ENCODE measurements around the gene GDPD1. TPM values are rescaled to one million over a fixed set of nuclear protein-coding genes. Genes with fewer than 3 reads are reported as not detected.

Gene GDPD1
- total and polyA plus RNA-seq, 2 donors (not counting 1 experiment from before 2014, with no cell fraction given) = 0.95 to 2.7 TPM

DNA sequence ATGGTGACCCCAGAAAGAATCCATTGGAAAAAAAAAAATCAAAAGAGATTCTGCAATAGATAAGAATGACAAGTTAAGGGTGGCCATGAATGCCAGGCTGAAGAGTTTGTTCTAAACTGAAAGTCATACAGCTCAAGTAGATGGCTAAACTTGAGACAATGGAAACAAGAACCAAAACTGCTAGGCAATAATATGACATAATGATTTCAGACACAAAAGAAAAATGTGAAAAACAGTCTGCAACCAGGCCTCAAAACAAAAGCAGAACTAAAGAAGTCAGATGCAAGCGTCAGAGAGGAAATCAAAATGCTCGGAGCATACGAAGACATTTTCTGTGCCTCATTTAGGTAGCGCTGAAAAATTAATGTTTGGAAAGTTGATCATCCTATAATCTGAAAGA is 56.7 kb downstream of the GDPD1 start:
- Histone ChIP-seq H3K4me3 (ENCODE audit: control extremely low read depth in 1 of 5, extremely low read depth in 1 of 5, insufficient read depth in 1 of 5, low read depth in 2 of 5, low read length in 4 of 5) (peak overlapping the region in 2 of 5 experiments; percentile 6 to 37), H4K20me1 (ENCODE audit: control insufficient read depth, insufficient read depth, low read length, poor library complexity, severe bottlenecking) (no peaks in the 10 kb centered on the region), H3K79me2 (ENCODE audit: control insufficient read depth, insufficient read depth, low read length) (no peaks in the 10 kb centered on the region), H3K4me1 (ENCODE audit: control insufficient read depth in 2 of 2, insufficient read depth in 2 of 2, low read length in 2 of 2) (peaks cover 7 to 17% of the 10 kb centered on the region in 2 donors), H2AFZ (ENCODE audit: insufficient read depth, low read depth, low read length, poor library complexity, severe bottlenecking) (peak overlapping the region; percentile 68), H3K4me2 (replicated peaks; ENCODE audit: low read depth, low read length, poor library complexity, severe bottlenecking) (peak overlapping the region; percentile 62), H3K27ac (ENCODE audit: low read length in 2 of 2) (peak overlapping the region; percentile 75 to 79), H3K9ac (ENCODE audit: low read length) (peak overlapping the region; percentile 40), H3K36me3 (replicated peaks in 1 of 2; ENCODE audit: control extremely low read depth in 1 of 2, control insufficient read depth in 1 of 2, extremely low read depth in 1 of 2, insufficient read depth in 2 of 2, low read length in 1 of 2) (no peaks in the 10 kb centered on the region), H3K9me3 (ENCODE audit: control extremely low read depth in 1 of 3, control insufficient read depth in 2 of 3, insufficient read depth in 1 of 3, low read length in 2 of 3) (no peaks in the 10 kb centered on the region), H3K27me3 (replicated peaks in 1 of 4; ENCODE audit: control extremely low read depth in 1 of 4, control insufficient read depth in 3 of 4, insufficient read depth in 4 of 4, low read length in 3 of 4) (no peaks in the 10 kb centered on the region)
- Mint-ChIP-seq H3K4me1 (peaks cover 14% of the 10 kb centered on the region), H3K4me3 (peak overlapping the region; percentile 64), H3K9me3 (ENCODE audit: insufficient read depth) (no peaks in the 10 kb centered on the region), H3K27me3 (no peaks in the 10 kb centered on the region), H3K27ac (peak overlapping the region; percentile 83)
- DNase-seq (peak; percentile 75), ATAC-seq (ENCODE audit: low read depth) (peak; percentile 85)
- TF ChIP-seq, protein P1, sequence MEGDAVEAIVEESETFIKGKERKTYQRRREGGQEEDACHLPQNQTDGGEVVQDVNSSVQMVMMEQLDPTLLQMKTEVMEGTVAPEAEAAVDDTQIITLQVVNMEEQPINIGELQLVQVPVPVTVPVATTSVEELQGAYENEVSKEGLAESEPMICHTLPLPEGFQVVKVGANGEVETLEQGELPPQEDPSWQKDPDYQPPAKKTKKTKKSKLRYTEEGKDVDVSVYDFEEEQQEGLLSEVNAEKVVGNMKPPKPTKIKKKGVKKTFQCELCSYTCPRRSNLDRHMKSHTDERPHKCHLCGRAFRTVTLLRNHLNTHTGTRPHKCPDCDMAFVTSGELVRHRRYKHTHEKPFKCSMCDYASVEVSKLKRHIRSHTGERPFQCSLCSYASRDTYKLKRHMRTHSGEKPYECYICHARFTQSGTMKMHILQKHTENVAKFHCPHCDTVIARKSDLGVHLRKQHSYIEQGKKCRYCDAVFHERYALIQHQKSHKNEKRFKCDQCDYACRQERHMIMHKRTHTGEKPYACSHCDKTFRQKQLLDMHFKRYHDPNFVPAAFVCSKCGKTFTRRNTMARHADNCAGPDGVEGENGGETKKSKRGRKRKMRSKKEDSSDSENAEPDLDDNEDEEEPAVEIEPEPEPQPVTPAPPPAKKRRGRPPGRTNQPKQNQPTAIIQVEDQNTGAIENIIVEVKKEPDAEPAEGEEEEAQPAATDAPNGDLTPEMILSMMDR (IDR thresholded peaks at IDR 0.05) = no peak
- no peak for TF ChIP-seq EZH2 (IDR thresholded peaks at IDR 0.05; ENCODE audit: borderline replicate concordance, insufficient read depth, low read depth, low read length, poor library complexity, severe bottlenecking)
- WGBS (ENCODE audit: insufficient coverage) = 0% methylated on average over 1 of the region's 4 CpGs
- ChIA-PET CTCF (interaction anchor here (0.7 kb wide), 1 partner anchor 1377 kb away, joined by 3 read pairs; no protein-coding TSS in a partner anchor), POLR2A (interaction anchor here (0.7 kb wide), 1 partner anchor 861 kb away, joined by 4 read pairs; no protein-coding TSS in a partner anchor)
- intact Hi-C loops (cut with micrococcal nuclease) = no loop called here

GRCh38 chr17:59278406-59278805 is 58.1 kb downstream of the GDPD1 start:
- ChIA-PET CTCF (interaction anchor here (0.8 kb wide), 1 partner anchor 58 kb away, joined by 4 read pairs; the partner anchor contains the start of gene GDPD1), POLR2A (no interaction called here)
- no peaks in the 10 kb centered on the region for H3K9me3 Mint-ChIP-seq (ENCODE audit: insufficient read depth)

More at GRCh38 chr17:59278406-59278805, 58.1 kb downstream of the GDPD1 start:
- Histone ChIP-seq H2AFZ (ENCODE audit: insufficient read depth, low read depth, low read length, poor library complexity, severe bottlenecking) (peak overlapping the region; percentile 68), H3K79me2 (ENCODE audit: control insufficient read depth, insufficient read depth, low read length) (no peaks in the 10 kb centered on the region), H3K27me3 (replicated peaks in 1 of 4; ENCODE audit: control extremely low read depth in 1 of 4, control insufficient read depth in 3 of 4, insufficient read depth in 4 of 4, low read length in 3 of 4) (no peaks in the 10 kb centered on the region), H4K20me1 (ENCODE audit: control insufficient read depth, insufficient read depth, low read length, poor library complexity, severe bottlenecking) (no peaks in the 10 kb centered on the region), H3K36me3 (replicated peaks in 1 of 2; ENCODE audit: control extremely low read depth in 1 of 2, control insufficient read depth in 1 of 2, extremely low read depth in 1 of 2, insufficient read depth in 2 of 2, low read length in 1 of 2) (no peaks in the 10 kb centered on the region), H3K4me2 (replicated peaks; ENCODE audit: low read depth, low read length, poor library complexity, severe bottlenecking) (no peak overlapping the region), H3K9ac (ENCODE audit: low read length) (no peak overlapping the region), H3K4me1 (ENCODE audit: control insufficient read depth in 2 of 2, insufficient read depth in 2 of 2, low read length in 2 of 2) (peaks cover 7 to 17% of the 10 kb centered on the region in 2 donors), H3K9me3 (ENCODE audit: control extremely low read depth in 1 of 3, control insufficient read depth in 2 of 3, insufficient read depth in 1 of 3, low read length in 2 of 3) (no peaks in the 10 kb centered on the region), H3K27ac (ENCODE audit: low read length in 2 of 2) (no peak overlapping the region), H3K4me3 (ENCODE audit: control extremely low read depth in 1 of 5, extremely low read depth in 1 of 5, insufficient read depth in 1 of 5, low read depth in 2 of 5, low read length in 4 of 5) (no peak overlapping the region)
- Mint-ChIP-seq H3K27ac (peak overlapping the region; percentile 69), H3K4me3 (peak overlapping the region; percentile 33), H3K4me1 (peaks cover 14% of the 10 kb centered on the region), H3K27me3 (no peaks in the 10 kb centered on the region)
- TF ChIP-seq, protein P1 (IDR thresholded peaks at IDR 0.05) = no peak
- TF ChIP-seq EZH2 (IDR thresholded peaks at IDR 0.05; ENCODE audit: borderline replicate concordance, insufficient read depth, low read depth, low read length, poor library complexity, severe bottlenecking) = no peak
- ATAC-seq (ENCODE audit: low read depth) (no peak), DNase-seq (no peak)
- intact Hi-C loops (cut with micrococcal nuclease) = no loop called here
- 69% methylated on average over 4 of the region's 4 CpGs for WGBS (ENCODE audit: insufficient coverage)

Measured in B cell (primary cell).